Coronary artery (tissue), 2 donors: ENCODE data around the gene PSD4.

ENCODE experiments used
- DNase-seq: peaks from one replicate; pipeline ENCODE4 v3.0.0-alpha.2; 2017; ENCODE audit warnings: low spot score
- H3K27ac ChIP-seq, 2 donors: fragments of 200-600 bp; sonication (generic); one replicate each; pipeline ENCODE4 v1.5.1; 2016 to 2019
- H3K4me3 ChIP-seq: fragments of 200-600 bp; sonication (generic); 2 replicates; pipeline ENCODE4 v1.5.1; 2016; ENCODE audit warnings: mild to moderate bottlenecking, moderate library complexity
- TF ChIP-seq, protein P1 (sequence below): fragments of 200-600 bp; sonication (generic); IDR thresholded peaks from one replicate; pipeline ENCODE4 v1.5.1; 2019; ENCODE audit warnings: antibody characterized with exemption

The PSD4 gene

DNA sequence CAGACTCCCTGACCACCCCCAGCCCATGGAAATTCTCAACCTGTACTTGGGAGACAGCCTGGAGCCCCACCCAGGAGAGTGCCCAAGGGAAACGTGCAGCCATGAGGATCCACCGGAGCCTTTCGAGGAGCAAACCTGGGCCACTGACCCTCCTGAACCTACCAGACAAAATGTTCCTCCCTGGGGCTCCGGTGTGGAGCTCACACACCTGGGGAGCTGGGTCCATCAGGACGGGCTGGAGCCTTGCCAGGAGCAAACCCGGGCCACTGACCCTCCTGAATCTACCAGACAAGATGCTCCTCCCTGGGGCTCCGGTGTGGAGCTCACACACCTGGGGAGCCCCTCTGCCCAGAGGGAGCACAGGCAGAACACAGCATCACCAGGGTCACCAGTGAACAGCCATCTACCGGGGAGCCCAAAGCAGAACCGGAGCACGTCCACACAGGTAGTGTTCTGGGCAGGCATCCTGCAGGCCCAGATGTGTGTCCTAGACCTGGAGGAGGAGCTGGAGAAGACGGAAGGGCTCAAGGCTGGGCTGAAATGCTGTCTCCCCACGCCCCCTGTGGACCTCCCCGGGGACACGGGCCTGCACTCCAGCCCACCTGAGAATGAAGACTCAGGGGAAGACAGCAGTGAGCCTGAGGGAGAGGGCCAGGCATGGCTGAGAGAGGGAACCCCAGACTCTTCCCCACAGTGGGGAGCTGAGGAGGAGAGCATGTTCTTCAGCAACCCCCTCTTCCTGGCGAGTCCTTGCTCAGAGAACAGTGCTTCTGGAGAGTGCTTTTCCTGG, 8.9 kb downstream of the PSD4 start:
- H3K27ac ChIP-seq, result no peak overlapping the region
- TF ChIP-seq, protein P1, sequence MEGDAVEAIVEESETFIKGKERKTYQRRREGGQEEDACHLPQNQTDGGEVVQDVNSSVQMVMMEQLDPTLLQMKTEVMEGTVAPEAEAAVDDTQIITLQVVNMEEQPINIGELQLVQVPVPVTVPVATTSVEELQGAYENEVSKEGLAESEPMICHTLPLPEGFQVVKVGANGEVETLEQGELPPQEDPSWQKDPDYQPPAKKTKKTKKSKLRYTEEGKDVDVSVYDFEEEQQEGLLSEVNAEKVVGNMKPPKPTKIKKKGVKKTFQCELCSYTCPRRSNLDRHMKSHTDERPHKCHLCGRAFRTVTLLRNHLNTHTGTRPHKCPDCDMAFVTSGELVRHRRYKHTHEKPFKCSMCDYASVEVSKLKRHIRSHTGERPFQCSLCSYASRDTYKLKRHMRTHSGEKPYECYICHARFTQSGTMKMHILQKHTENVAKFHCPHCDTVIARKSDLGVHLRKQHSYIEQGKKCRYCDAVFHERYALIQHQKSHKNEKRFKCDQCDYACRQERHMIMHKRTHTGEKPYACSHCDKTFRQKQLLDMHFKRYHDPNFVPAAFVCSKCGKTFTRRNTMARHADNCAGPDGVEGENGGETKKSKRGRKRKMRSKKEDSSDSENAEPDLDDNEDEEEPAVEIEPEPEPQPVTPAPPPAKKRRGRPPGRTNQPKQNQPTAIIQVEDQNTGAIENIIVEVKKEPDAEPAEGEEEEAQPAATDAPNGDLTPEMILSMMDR, result no peak
- no peak overlapping the region for H3K4me3 ChIP-seq
- no peak for DNase-seq

DNA sequence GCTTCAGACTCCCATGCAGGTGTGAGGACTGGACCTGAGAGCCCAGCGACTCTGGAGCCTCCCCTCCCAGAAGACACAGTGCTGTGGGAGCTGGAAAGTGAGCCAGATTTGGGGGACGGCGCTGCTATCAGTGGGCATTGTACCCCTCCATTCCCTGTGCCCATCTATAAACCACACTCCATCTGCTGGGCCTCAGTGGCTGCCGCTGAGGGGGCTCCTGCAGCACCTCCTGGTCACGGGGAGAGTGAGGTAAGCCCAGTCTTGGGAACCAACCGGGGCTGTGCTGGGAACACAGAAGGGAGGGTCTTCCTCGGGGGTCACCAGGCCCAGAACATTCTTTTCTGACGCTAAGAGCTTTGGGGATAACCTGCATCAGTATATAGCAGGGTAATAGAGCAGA, 9.5 kb downstream of the PSD4 start:
- H3K27ac ChIP-seq, result no peak overlapping the region
- TF ChIP-seq, protein P1, result no peak
- H3K4me3 ChIP-seq, result no peak overlapping the region
- no peak for DNase-seq

DNA sequence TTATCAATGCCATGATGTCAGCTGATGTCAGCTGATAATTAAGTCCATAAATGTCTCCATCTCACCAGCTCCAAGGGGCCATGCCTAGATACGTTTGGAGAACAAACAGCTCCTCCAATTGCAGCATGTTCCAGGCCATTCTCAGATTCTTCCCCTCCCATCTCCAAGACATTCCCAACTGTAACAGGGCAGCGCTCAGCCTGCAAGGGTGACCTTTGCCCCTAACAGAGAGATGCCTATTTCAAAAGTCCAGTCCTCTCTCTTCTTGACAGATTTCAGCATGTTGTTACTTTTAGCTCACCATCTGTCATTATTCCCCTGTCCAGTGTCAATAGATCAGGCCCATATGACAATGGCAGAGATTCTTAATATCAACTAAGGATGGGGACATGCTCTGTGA, 9.9 kb downstream of the PSD4 start:
- Histone ChIP-seq H3K4me3 (no peak overlapping the region), H3K27ac (no peak overlapping the region)
- DNase-seq, result no peak
- TF ChIP-seq, protein P1, result no peak

DNA sequence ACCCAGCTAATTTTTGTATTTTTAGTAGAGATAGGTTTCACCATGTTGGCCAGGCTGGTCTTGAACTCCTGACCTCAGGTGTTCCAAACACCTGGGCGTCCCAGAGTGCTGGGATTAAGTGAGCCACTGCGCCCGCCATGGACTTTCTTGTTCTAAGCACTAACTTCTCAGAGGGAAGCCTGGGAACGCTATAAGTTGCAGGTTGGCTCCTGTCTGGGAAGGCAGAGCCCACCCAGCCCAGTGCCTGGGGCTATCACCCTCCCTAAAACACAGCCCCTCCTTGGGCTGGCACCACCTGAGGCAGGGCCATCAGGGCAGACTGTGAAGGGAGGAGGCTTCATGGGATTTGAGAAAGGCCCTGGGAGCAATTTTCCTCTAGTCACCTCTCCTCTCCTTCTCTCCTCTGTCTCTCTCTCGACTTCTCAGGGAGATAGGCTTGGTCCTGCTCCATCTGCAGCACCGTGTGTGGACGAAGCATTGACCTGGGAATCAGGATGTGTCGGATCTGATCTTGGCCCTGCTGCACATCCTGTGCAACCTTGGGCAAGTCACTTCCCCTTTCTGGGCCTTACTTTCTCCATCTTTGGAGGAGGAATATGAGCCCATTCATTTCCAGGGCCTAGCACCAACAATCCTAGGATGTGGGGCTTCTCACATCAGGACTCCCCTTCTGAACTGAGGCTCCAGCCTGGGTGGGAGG, 10.9 kb downstream of the PSD4 start:
- DNase-seq, result no peak
- no peak overlapping the region for H3K27ac ChIP-seq
- TF ChIP-seq, protein P1, result no peak
- no peak overlapping the region for H3K4me3 ChIP-seq

DNA sequence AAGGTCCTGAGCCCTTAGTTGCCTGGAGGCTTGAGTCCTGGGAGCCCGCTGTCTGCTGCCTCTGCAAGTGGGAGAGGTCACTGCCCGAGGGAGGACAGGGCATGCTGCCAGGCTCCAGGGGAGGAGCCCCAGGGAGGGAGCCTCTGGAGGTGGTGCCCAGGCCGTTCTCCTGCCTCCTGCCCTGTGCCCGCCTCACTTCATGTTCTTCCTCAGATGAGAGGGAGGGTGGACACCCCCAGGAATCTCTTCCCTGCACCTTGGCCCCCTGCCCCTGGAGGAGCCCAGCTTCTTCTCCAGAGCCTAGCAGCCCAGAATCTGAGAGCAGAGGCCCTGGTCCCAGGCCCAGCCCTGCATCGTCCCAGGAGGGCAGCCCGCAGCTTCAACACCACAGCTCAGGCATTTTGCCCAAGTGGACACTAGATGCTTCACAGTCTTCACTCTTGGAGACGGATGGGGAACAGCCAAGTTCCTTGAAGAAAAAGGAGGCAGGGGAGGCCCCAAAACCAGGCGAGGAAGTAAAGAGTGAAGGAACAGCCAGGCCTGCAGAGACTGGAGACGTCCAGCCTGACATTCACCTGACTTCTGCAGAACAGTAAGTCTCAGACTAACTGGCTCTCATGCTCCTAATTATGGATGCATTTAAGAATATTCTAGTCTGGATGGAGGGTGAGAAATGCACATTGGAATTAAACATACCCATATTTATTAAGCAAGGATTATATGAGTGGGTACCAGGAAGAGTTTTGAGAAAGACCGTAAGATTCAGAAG, 12.1 kb downstream of the PSD4 start:
- H3K27ac ChIP-seq, result no peak overlapping the region
- DNase-seq, result no peak
- no peak overlapping the region for H3K4me3 ChIP-seq
- TF ChIP-seq, protein P1, result no peak

DNA sequence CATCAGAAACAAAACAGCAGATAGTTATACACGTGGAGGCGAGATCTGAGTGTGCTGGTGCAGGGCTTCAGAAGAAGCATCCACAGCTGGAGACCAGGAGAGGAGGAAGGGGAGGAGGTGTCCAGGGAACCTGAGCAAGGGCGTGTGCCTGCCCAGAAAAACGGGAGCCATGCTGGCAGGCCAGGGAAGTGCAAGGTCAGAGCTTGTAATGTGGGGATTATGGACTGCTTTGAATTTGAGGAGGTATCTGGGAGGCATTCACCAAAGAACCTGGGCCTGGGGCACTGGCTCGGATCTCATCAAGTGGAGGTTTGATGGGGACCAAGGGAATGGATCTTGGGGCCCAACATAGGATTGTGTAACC, 12.6 kb downstream of the PSD4 start:
- DNase-seq, result no peak
- TF ChIP-seq, protein P1, result no peak
- Histone ChIP-seq H3K4me3 (no peak overlapping the region), H3K27ac (no peak overlapping the region)
